Activated CD4-positive, CD25-positive, alpha-beta regulatory T cell (primary cell): ENCODE results near the gene IL5RA.
A peak's percentile ranks its signal among the peaks of the same experiment; 100 is the strongest.

ENCODE experiments used
- DNase-seq, 4 experiments: peaks; one replicate each; lab custom pipeline; 2025; lab: John Stamatoyannopoulos, UW

The IL5RA gene, protein sequence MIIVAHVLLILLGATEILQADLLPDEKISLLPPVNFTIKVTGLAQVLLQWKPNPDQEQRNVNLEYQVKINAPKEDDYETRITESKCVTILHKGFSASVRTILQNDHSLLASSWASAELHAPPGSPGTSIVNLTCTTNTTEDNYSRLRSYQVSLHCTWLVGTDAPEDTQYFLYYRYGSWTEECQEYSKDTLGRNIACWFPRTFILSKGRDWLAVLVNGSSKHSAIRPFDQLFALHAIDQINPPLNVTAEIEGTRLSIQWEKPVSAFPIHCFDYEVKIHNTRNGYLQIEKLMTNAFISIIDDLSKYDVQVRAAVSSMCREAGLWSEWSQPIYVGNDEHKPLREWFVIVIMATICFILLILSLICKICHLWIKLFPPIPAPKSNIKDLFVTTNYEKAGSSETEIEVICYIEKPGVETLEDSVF

DNA sequence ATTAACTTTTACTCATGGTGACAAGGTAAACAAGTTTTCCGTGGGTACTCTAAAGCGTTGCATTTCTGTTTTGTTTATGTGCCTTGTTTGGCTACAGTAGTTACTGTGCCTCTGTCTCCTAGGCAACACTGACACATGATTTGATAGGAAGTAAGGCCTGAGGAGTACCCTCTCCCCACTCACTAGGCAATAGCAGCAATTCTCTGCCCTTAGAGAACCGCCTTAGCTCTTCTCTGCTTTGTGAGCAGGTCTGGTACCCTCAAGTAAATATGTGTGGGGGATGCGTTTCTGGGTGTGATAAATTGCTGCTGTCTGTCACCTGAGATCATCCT lies at the start of gene IL5RA:
Gene IL5RA, minus strand, starts transcription at position 76 of the 332 bp plus-strand sequence. CDS start 5,390 bp downstream, outside the sequence.
- DNase-seq = no peak

DNA sequence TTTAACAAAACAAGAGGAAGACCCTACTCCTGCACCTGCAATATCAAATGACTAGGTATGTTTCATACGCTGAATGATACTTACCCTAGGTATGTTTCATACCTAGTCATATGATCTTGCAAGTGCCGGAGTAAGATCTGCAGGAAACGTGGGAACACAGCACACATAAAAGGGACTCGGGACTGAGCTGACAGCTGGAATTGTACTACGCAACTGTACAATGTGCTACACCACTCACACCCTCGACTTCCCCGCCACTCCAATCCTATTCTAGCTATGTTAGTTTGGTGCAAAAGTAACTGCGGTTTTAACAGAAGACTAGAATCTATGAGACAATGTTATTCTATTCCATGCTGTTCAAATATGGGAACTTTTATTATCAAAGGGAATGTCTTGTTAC lies 47.3 kb upstream of the IL5RA start:
- no peak for DNase-seq

- no peak for DNase-seq
These were observed 44.9 kb upstream of the IL5RA start for GRCh38 chr3:3154879-3155610.

GRCh38 chr3:3151513-3151912 lies 41.3 kb upstream of the IL5RA start:
- DNase-seq = no peak

DNA sequence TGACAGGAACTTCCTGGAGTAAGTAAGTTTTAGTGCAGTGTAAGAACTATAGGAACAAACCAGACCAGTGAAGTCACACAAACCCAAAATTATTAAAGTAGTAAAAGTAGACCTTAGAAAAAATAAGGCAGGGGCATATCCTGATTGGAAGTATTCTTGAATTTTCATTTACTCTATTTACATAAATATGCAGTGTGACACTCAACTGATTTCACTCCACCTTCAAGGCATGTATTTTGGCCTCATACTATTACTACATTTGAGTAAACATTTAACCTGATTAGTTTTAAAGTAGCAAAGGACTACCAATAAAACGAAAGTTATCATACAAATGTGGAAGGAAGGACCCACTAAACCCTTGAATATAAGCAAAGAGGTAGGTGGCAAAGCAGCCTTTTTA lies 39.4 kb upstream of the IL5RA start:
- DNase-seq = no peak

DNA sequence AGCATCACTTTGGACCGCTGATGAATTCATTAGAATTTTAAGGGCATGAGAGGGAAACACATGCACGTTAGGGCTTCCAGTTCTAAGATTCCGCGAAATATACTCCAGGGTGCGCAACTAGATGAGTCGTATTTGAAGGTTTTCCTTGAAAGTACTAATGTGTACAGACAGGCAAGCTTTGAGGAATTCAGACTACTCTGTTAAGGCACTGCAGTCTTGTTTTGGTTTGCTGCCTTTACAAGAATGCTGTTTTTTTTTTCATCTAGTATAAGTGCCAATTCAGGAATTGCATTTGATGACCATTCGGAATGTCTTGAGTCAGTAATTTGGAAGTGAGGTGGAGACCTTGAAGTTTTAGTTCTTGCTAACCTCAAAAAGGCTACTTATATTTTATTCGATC lies 35.7 kb upstream of the IL5RA start:
- no peak for DNase-seq

GRCh38 chr3:3141939-3142338 lies 31.8 kb upstream of the IL5RA start:
- no peak for DNase-seq

- DNase-seq = no peak
These were observed 27.4 kb upstream of the IL5RA start for GRCh38 chr3:3137526-3137925.

- DNase-seq = no peak
These were observed 24.7 kb upstream of the IL5RA start for GRCh38 chr3:3134750-3135448.

- no peak for DNase-seq
These were observed 23.3 kb upstream of the IL5RA start for GRCh38 chr3:3133500-3133899.

DNA sequence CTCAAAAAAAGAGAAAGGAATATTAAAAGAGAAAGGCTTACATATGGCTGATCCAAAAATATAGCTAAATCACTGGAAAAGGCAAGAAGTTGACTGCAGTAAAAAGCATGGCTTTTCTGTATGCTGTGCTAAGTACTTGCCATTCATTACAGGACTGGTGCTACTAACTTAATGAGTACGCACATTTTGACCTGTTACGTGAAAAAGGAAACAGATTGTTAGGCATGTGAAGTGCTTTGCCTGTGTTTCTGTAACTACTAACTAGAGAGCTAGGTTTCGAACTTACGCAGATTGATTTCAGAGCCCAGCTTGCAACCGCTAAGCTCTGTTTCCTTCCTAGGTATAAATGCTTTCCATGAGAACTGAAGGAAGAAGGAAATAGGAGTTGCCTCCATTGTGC lies 19.4 kb upstream of the IL5RA start:
- no peak for DNase-seq

- peak in 2 of 4 experiments; percentile 6 to 36 for DNase-seq
These were observed 17.3 kb upstream of the IL5RA start for GRCh38 chr3:3127432-3128010.

- DNase-seq = peak; percentile 91 to 94 (median 94)
These were observed 16.6 kb upstream of the IL5RA start, which contains the start of gene TRNT1 for GRCh38 chr3:3126477-3127431. TRNT1 (plus strand) TSS chr3:3126940; CDS start chr3:3129041, 2,101 bp downstream.

DNA sequence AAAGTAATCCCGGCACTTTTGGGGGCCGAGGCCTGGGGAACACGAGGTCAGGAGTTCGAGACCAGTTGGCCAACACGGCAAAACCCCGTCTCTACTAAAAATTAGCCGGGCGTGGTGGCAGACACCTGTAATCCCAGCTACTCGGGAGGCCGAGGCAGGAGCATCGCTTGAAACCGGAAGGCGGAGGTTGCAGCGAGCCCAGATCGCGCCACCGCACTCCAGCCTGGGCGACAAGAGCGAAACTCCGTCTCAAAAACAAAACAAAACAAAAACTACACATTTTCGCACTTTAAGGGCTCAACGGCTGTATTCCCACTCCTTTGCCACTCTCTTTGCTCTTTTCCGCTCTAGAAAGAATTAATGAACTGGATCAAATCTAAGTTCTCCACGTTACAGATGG lies 15.8 kb upstream of the IL5RA start:
- no peak for DNase-seq

GRCh38 chr3:3119393-3119851 lies 9.2 kb upstream of the IL5RA start:
- no peak for DNase-seq

GRCh38 chr3:3117651-3118050 lies 7.5 kb upstream of the IL5RA start:
- no peak for DNase-seq

DNA sequence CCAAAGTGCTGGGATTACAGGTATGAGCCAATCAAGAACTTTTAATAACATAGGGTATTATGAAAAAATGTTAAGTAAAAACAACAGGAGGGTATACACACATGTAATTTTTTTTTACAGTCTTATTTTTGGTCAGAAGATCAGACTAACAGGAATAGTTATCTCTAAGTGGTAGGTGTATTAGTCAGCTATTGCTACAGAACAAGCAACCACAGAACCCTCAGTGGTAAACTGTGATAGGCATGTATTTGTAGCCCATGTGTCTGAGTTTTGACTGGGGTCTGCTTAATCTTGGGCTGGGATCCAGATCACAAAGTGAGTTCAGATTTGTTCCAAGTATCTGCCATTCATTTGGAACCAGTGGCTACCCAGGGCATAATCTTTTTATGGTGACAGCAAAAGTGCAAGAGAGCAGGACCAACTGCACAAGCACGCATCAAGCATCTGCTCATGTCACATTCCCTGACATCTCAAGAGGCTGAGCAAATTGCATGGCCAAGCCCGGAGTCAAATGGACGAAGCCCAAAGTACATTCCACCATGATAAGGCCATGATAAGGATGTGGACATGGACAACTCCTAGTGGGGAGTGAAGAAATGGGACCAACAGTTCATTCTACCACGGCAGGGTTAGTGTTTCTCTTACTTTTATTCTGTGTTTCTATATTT lies 3.0 kb upstream of the IL5RA start:
- DNase-seq = no peak

GRCh38 chr3:3110749-3111361 lies 681 bp upstream of the IL5RA start:
- DNase-seq = no peak

GRCh38 chr3:3109407-3110298 lies 521 bp downstream of the IL5RA start:
- no peak for DNase-seq
